ENCODE data around the gene NDUFB2.
"Not testable (repeated sequence)": the region's sequence is repeated elsewhere in the genome, so short reads cannot be mapped to it uniquely, and the experiment has no call there.

NDUFB2 gene

GRCh38 chr7:140696680-140697446, at the start of gene NDUFB2:
NDUFB2 (plus strand) TSS chr7:140696708; CDS start chr7:140696745, 37 bp downstream.
- peak; percentile 97 for DNase-seq

- DNase-seq = peak; percentile 93
Observed at GRCh38 chr7:140646931-140647647, 49.4 kb upstream of the NDUFB2 start.

- DNase-seq = no peak
Observed at GRCh38 chr7:140649556-140650205, 46.8 kb upstream of the NDUFB2 start.

GRCh38 chr7:140650367-140650766, 46.1 kb upstream of the NDUFB2 start:
- no peak for DNase-seq

- peak; percentile 95 for DNase-seq
Observed at GRCh38 chr7:140653319-140654108, 43.0 kb upstream of the NDUFB2 start.

GRCh38 chr7:140654109-140654387, 42.5 kb upstream of the NDUFB2 start:
- DNase-seq = no peak

- no peak for DNase-seq
Observed at GRCh38 chr7:140654661-140655060, 41.8 kb upstream of the NDUFB2 start.

GRCh38 chr7:140655511-140656408, 40.7 kb upstream of the NDUFB2 start:
- no peak for DNase-seq

- DNase-seq = peak; percentile 49
Observed at GRCh38 chr7:140656548-140657515, 39.7 kb upstream of the NDUFB2 start.

- DNase-seq = no peak
Observed at GRCh38 chr7:140657891-140658290, 38.6 kb upstream of the NDUFB2 start.

- DNase-seq = no peak
Observed at GRCh38 chr7:140659856-140660255, 36.7 kb upstream of the NDUFB2 start.

GRCh38 chr7:140661124-140661523, 35.4 kb upstream of the NDUFB2 start:
- DNase-seq = no peak

GRCh38 chr7:140662938-140663337, 33.6 kb upstream of the NDUFB2 start:
- not testable (repeated sequence) for DNase-seq

GRCh38 chr7:140667476-140667875, 29.0 kb upstream of the NDUFB2 start:
- DNase-seq = no peak

- no peak for DNase-seq
Observed at GRCh38 chr7:140668641-140669040, 27.9 kb upstream of the NDUFB2 start.

- no peak for DNase-seq
Observed at GRCh38 chr7:140669352-140669751, 27.2 kb upstream of the NDUFB2 start.

- not testable (repeated sequence) for DNase-seq
Observed at GRCh38 chr7:140669862-140670261, 26.6 kb upstream of the NDUFB2 start.

- DNase-seq = no peak
Observed at GRCh38 chr7:140670343-140670935, 26.1 kb upstream of the NDUFB2 start.

- no peak for DNase-seq
Observed at GRCh38 chr7:140671966-140672365, 24.5 kb upstream of the NDUFB2 start.

GRCh38 chr7:140672382-140673062, 24.0 kb upstream of the NDUFB2 start, which contains the start of gene ADCK2:
ADCK2 (plus strand) TSS chr7:140672945; CDS start chr7:140673331, 386 bp downstream.
- DNase-seq = peak; percentile 68
